Tibial nerve (tissue), 4 donors: ENCODE results near the gene NTM.

Experiments used
- CTCF ChIP-seq, 5 experiments: fragments of 200-600 bp in 3 of 5; fragments of 450-650 bp in 2 of 5; sonication (generic) in 3 of 5; IDR thresholded peaks; one replicate each; pipeline ENCODE4 v1.5.1; 2016 to 2019; ENCODE audit warnings: antibody characterized with exemption in 5 of 5, mild to moderate bottlenecking in 3 of 5, moderate library complexity in 2 of 5
- EP300 ChIP-seq, 2 donors: sonication (generic); formaldehyde crosslinking; IDR thresholded peaks; one replicate each; pipeline ENCODE4 v1.6.1; 2017; ENCODE audit warnings: antibody characterized with exemption in 2 of 2, mild to moderate bottlenecking in 1 of 2
- POLR2A ChIP-seq, 2 donors: fragments of 450-650 bp; IDR thresholded peaks; one replicate each; pipeline ENCODE4 v1.6.1; 2017; ENCODE audit warnings: antibody characterized with exemption in 2 of 2, mild to moderate bottlenecking in 2 of 2, moderate library complexity in 2 of 2

- TF ChIP-seq CTCF (IDR thresholded peaks at IDR 0.05) (no peak), POLR2A (IDR thresholded peaks at IDR 0.05) (no peak), EP300 (IDR thresholded peaks at IDR 0.05) (no peak)
Measured at GRCh38 chr11:131600628-131601027, 230.2 kb downstream of the NTM start.
